Karpas-422 (cell line): ENCODE results near the gene HOXA3. TPM values are rescaled to one million over a fixed set of nuclear protein-coding genes. Genes with fewer than 3 reads are reported as not detected.
A peak's percentile ranks its signal among the peaks of the same experiment; 100 is the strongest.

ENCODE experiments used
- DNase-seq: peaks from one replicate; pipeline ENCODE4 v3.0.0-alpha.2; 2015
- H2AFZ ChIP-seq: fragments of 200-600 bp; sonication (generic); 2 replicates; pipeline ENCODE4 v1.6.1; 2014; ENCODE audit warnings: antibody characterized with exemption, low read length, mixed read lengths
- H3K27ac ChIP-seq: fragments of 200-600 bp; sonication (generic); 2 replicates; pipeline ENCODE4 v1.5.1; 2014; ENCODE audit warnings: mild to moderate bottlenecking, low read length, moderate library complexity
- H3K27me3 ChIP-seq: fragments of 200-600 bp; sonication (generic); 2 replicates; pipeline ENCODE4 v1.6.1; 2014; ENCODE audit warnings: low read length, mixed read lengths
- H3K36me3 ChIP-seq: fragments of 200-600 bp; sonication (generic); 2 replicates; pipeline ENCODE4 v1.6.1; 2014; ENCODE audit warnings: low read length, mixed read lengths; ENCODE audit not compliant: insufficient read depth
- H3K4me1 ChIP-seq: fragments of 200-600 bp; sonication (generic); 2 replicates; pipeline ENCODE4 v1.6.1; 2014; ENCODE audit warnings: mild to moderate bottlenecking, low read length, mixed read lengths
- H3K4me2 ChIP-seq: fragments of 200-600 bp; sonication (generic); 2 replicates; pipeline ENCODE4 v1.6.1; 2014; ENCODE audit warnings: low read length, low read depth, mild to moderate bottlenecking; ENCODE audit not compliant: poor library complexity, severe bottlenecking
- H3K4me3 ChIP-seq: fragments of 200-600 bp; sonication (generic); 2 replicates; pipeline ENCODE4 v1.5.1; 2014; ENCODE audit warnings: mild to moderate bottlenecking, antibody characterized with exemption, low read length, mixed read lengths
- H3K79me2 ChIP-seq: fragments of 200-600 bp; sonication (generic); 2 replicates; pipeline ENCODE4 v1.6.1; 2014; ENCODE audit warnings: mild to moderate bottlenecking, low read length, mixed read lengths
- H3K9ac ChIP-seq: fragments of 200-600 bp; sonication (generic); 2 replicates; pipeline ENCODE4 v1.6.0; 2014; ENCODE audit warnings: low read length
- H3K9me2 ChIP-seq: fragments of 200-600 bp; sonication (generic), shearing (Covaris generic); replicated peaks from 2 replicates; pipeline ENCODE4 v1.6.0; 2014; ENCODE audit warnings: mild to moderate bottlenecking, low read length, moderate library complexity; ENCODE audit not compliant: insufficient read depth
- H3K9me3 ChIP-seq: fragments of 300-700, 200-600 bp; sonication (generic); 2 replicates; pipeline ENCODE4 v1.6.1; 2014; ENCODE audit warnings: low read length, mixed read lengths
- H4K20me1 ChIP-seq: fragments of 200-600 bp; sonication (generic); 2 replicates; pipeline ENCODE4 v1.6.1; 2014; ENCODE audit warnings: mild to moderate bottlenecking, antibody characterized with exemption, low read length, low read depth; ENCODE audit not compliant: insufficient read depth
- total RNA-seq: library from RNA; depleted of rRNA; stranded (reverse); fragments of >200 nt; shearing (Covaris generic); gene quantifications from 2 replicates; pipeline ENCODE4 v1.2.3, GENCODE V29; 2014; ENCODE audit warnings: low replicate concordance; rRNA removed

The HOXA3 gene
- 1.3 TPM in 2 replicates for total RNA-seq

DNA sequence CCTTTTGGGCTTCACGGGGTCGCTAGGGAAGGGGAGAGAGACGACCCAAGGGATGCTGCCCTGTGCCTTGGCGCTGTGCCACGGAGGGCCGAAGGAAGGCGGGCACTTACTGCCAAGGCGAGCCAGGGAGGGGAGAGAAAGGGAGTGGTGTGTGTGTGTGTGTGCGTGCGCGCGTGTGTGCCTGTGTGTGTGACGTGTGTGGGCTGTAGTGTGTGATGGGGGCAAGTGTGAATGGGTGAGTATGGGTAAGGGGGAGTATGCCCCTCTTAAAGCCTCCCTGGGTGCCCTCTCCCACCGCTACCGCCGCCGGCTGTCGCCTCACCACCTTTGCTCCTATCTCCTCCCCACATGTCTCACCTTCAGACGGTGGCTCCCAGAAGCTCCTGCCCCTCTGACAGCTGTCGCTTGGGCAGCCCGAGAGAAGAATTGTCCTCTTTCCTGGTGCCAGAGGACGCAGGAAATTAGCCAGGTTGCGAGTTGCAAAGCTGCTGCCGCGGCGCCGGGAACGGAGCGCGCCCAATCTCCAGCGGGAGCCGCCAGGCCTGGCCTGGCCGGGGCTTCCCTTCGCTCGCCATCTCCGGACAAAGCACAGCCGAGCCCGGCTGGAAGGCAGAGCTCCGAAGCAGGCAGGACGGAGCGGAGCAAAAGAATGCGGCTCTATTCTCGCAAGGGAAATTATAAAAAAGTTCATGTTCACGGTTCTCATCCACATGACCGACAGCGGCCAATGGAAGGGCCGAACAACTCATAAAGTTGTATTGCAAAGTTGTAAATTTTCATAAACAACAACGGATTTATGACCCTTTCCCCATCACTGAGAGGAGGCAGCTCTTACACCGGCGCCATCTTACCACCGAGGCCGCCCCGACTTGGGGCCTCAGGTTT lies at the start of gene HOXA3:
HOXA3 (minus strand) TSS at position 653 of the 885 bp plus-strand sequence. CDS start 41,943 bp downstream, outside the sequence.
- H3K9me3 ChIP-seq = no peaks in the 10 kb centered on the region
- no peaks in the 10 kb centered on the region for H3K36me3 ChIP-seq
- peak within 1 kb of the TSS; percentile 52; the same call in 1 of the 2 replicates for H3K27ac ChIP-seq
- H3K9ac ChIP-seq = peak within 1 kb of the TSS; percentile 84
- H3K4me1 ChIP-seq = peaks cover 59% of the 10 kb centered on the region
- peaks cover 31% of the 10 kb centered on the region for H3K79me2 ChIP-seq
- H3K27me3 ChIP-seq = no peaks in the 10 kb centered on the region
- peak within 1 kb of the TSS; percentile 96 for H2AFZ ChIP-seq
- H4K20me1 ChIP-seq = no peaks in the 10 kb centered on the region
- peak within 1 kb of the TSS; percentile 84 for H3K4me3 ChIP-seq
- H3K9me2 ChIP-seq = no peaks in the 10 kb centered on the region
- DNase-seq = peak; percentile 59
- peak within 1 kb of the TSS; percentile 88 for H3K4me2 ChIP-seq

DNA sequence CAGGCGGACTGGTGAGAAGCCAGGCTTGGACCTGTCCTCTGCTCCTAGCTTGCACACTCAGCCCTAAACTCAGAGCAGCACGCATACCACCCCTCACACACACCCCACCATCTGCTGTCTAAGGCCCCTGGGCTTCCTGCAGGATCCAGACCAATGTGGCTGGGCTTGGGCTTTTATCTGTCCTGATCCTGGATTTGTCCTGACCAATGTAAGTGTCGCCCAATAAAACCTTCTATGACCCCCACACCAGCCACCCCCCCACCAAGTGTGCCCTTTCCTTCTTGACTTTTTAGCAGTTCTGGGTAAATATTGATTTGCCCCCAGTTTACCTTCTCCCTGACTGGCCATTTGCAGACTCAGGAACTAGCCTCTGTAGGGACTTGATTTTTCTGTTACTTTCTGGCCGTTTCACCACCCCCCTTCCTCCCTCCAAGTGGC lies 49.2 kb upstream of the HOXA3 start:
- DNase-seq = no peak
- peak overlapping the region; percentile 95; the same call in 1 of the 2 replicates for H2AFZ ChIP-seq
- H3K4me2 ChIP-seq = peak overlapping the region; percentile 90

DNA sequence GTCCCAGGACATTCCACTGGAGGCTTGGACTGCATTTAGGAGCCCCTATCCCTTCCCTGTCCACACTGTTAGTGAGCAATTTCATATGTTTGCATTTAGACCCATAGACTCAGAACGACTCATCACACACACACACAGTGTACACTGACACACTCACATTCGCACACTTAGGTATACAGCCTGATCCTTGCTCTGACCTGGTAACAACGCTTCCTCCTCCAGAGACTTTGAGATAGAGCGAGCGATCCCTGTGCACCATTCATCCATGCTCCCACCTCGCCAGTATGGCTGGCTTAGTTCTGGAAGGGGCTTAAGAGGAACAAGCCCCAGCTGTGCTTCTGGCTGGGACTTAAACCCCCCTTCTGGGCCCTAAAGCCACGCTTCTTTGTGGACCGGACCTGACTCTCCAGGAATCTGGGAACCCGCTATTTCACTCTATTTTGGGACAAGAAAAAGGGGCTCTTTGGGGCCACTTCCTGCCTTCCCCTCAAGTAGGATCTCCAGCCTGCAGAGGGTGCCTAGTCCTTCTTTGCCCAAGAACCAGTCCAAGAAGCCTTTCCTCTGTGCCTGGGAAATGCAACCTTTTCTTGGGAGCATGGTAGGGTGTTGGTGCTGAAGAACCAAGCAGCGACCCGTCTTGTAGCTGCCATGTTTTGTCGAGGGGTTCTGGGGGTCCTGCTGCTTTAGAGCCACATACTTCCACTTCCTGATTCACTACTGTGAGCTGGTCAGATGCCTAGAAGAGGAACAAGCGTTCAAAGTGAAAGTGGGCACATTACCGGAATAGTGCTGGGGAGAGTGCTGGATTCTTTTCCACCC lies 48.6 kb upstream of the HOXA3 start:
- Histone ChIP-seq H3K4me2 (peak overlapping the region; percentile 90), H4K20me1 (no peaks in the 10 kb centered on the region), H3K4me3 (peak overlapping the region; percentile 71), H3K9ac (peak overlapping the region; percentile 67), H3K4me1 (peaks cover 22% of the 10 kb centered on the region), H3K27me3 (no peaks in the 10 kb centered on the region), H2AFZ (peak overlapping the region; percentile 95), H3K9me3 (no peaks in the 10 kb centered on the region), H3K79me2 (no peaks in the 10 kb centered on the region), H3K36me3 (no peaks in the 10 kb centered on the region), H3K27ac (no peak overlapping the region), H3K9me2 (no peaks in the 10 kb centered on the region)
- DNase-seq = peak; percentile 75

More for the DNA sequence above, 49.2 kb upstream of the HOXA3 start:
- peak overlapping the region; percentile 67; the same call in 1 of the 2 replicates for H3K9ac ChIP-seq
- no peaks in the 10 kb centered on the region for H3K36me3 ChIP-seq
- no peaks in the 10 kb centered on the region for H3K79me2 ChIP-seq
- H3K27ac ChIP-seq = no peak overlapping the region
- peak overlapping the region; percentile 71; the same call in 1 of the 2 replicates for H3K4me3 ChIP-seq
- H3K27me3 ChIP-seq = no peaks in the 10 kb centered on the region
- H3K9me3 ChIP-seq = no peaks in the 10 kb centered on the region
- H3K4me1 ChIP-seq = peaks cover 19% of the 10 kb centered on the region
- H3K9me2 ChIP-seq = no peaks in the 10 kb centered on the region
- no peaks in the 10 kb centered on the region for H4K20me1 ChIP-seq

DNA sequence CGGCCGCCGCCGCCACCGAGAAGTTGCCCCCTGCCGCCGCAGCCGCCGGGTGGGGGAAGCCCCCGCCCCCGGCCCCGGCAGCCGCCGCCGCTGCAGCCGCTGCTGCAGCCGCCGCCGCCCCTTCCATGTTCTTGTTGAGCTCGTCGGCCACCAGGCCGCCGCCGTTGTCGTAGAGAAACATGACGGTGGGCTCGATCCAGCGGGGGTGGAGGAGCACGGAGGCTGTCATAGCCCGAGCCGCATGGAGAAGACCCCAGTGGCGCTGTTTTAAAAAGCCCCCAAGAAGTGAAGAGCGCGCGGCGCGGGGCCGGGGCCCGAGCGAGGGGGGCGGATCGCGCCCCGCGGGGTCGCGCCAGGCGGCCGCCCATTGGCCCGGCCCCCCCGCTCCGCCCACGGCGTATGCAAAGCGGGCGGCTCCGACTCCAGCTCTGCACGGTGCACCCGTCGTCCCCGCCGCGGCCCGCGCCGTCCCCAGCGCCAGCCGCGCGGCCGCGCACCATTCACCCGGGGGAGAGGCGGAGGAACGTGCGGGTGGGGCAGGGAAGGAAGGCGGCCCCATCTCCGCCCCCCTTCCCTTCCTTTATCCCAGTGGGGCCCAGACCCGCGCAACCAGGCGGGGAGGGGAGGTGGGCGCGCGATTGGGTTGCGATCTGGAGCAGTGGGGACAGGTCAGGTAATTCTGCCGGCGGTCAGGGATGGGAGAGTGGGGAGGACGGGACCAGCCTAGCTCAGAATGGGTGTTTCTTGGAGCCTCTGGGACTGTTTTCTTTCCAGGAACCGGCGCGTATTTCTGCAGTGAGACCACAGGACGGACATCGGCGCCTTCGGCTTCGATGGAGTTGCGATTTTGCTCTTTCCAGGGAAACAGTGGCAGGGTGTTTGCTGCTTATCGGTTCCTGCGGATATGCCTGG lies 47.7 kb upstream of the HOXA3 start, which contains the start of gene HOXA13:
HOXA13 (minus strand) TSS at position 243 of the 912 bp plus-strand sequence; CDS start at position 229, 14 bp downstream.
- Histone ChIP-seq H3K27me3 (no peaks in the 10 kb centered on the region), H3K79me2 (no peaks in the 10 kb centered on the region), H3K4me1 (peaks cover 22% of the 10 kb centered on the region), H3K9me2 (no peaks in the 10 kb centered on the region), H3K27ac (no peak within 1 kb of the TSS), H2AFZ (peak within 1 kb of the TSS; percentile 95), H3K36me3 (no peaks in the 10 kb centered on the region), H3K4me2 (peak within 1 kb of the TSS; percentile 90), H3K9ac (peak within 1 kb of the TSS; percentile 67), H4K20me1 (no peaks in the 10 kb centered on the region), H3K9me3 (no peaks in the 10 kb centered on the region), H3K4me3 (peak within 1 kb of the TSS; percentile 71)
- DNase-seq = peak; percentile 90

DNA sequence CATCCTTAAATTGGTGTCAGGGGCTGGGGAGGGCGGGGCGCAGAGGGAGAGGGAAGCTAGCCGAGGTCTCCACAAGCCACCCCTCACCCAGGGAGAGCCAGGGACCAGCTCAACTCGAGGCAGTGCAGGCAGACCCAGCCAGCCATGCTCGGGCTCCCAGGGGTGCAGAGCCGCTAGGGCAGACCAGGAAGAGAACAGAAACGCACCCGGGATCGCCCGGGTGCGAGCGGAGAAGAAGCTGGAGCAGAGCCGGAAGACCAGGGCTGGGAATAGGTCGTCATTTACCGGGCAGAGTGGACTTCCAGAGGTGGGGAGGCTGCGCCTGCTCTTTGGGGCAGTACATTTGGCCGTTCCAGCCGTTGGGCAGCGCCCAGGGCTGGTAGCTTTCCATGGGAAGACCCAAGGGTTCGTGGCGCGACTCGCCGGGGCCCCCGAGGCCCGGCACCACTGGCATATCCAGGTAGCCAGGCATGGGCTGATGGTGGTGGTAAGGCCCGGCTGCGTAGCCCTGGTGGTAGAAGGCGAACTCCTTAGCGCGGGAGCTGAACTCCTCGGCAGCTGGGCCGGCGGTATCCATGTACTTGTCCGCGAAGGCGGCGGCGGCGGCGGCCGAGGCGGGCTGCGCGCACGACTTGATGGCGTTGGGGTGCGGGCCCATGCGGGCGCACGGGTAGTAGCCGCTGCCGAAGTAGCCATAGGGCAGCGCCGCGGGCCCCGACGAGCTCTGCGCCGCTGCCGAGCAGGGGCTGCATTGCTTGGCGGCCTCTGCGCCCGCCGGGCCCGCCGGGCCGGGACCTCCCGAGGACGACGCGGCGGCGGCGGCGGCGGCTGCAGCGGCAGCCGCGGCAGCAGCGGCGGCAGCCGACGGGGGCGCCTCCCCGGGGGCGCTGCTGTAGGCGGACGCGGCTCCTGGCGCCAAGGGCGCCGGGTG lies 46.8 kb upstream of the HOXA3 start:
- no peak overlapping the region for H3K4me3 ChIP-seq
- no peaks in the 10 kb centered on the region for H3K79me2 ChIP-seq
- H3K9ac ChIP-seq = no peak overlapping the region
- DNase-seq = no peak
- no peaks in the 10 kb centered on the region for H3K27me3 ChIP-seq
- H3K9me3 ChIP-seq = no peaks in the 10 kb centered on the region
- peaks cover 22% of the 10 kb centered on the region for H3K4me1 ChIP-seq
- no peaks in the 10 kb centered on the region for H3K9me2 ChIP-seq
- H4K20me1 ChIP-seq = no peaks in the 10 kb centered on the region
- no peak overlapping the region for H3K27ac ChIP-seq
- no peaks in the 10 kb centered on the region for H3K36me3 ChIP-seq
- H2AFZ ChIP-seq = no peak overlapping the region
- H3K4me2 ChIP-seq = no peak overlapping the region

DNA sequence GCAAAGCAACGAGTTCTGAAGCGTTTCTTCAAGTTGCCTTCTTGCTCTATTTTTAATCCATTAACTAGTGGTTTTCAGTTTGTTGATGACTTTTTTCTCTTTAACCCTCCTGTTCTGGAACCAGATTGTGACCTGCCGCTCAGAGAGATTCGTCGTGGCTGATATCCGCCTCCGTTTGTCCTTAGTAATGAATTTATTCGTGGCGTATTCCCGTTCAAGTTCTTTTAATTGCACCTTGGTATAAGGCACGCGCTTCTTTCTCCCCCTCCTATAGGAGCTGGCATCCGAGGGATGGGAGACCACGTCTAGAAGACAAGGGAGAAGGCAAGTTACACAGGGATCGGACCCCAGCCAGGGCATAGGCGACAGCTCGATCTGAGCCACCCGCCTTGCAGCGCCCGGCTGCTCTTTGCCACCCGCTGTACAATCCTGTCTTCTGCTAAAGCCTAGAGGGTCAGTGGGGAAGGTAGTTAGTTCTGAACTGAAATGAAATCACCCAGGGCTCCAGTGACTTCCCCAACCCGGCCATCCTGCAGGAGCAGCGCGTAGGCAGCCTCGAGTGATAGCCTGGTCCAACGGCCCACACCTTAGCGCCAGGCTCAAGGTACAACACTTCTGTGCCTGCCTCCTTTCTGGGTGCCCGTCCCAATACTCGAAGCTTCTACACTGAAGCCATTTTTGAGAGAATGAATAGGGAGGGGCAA lies 45.9 kb upstream of the HOXA3 start:
- no peak for DNase-seq
- Histone ChIP-seq H3K4me1 (peaks cover 22% of the 10 kb centered on the region), H2AFZ (no peak overlapping the region), H3K27ac (no peak overlapping the region), H3K9me3 (no peaks in the 10 kb centered on the region), H3K9me2 (no peaks in the 10 kb centered on the region), H4K20me1 (no peaks in the 10 kb centered on the region), H3K79me2 (no peaks in the 10 kb centered on the region), H3K9ac (no peak overlapping the region), H3K27me3 (no peaks in the 10 kb centered on the region), H3K4me3 (no peak overlapping the region), H3K36me3 (no peaks in the 10 kb centered on the region), H3K4me2 (no peak overlapping the region)
